Measurements from ENCODE around the gene RNF187.
A peak's percentile ranks its signal among the peaks of the same experiment; 100 is the strongest.

RNF187 gene

DNA sequence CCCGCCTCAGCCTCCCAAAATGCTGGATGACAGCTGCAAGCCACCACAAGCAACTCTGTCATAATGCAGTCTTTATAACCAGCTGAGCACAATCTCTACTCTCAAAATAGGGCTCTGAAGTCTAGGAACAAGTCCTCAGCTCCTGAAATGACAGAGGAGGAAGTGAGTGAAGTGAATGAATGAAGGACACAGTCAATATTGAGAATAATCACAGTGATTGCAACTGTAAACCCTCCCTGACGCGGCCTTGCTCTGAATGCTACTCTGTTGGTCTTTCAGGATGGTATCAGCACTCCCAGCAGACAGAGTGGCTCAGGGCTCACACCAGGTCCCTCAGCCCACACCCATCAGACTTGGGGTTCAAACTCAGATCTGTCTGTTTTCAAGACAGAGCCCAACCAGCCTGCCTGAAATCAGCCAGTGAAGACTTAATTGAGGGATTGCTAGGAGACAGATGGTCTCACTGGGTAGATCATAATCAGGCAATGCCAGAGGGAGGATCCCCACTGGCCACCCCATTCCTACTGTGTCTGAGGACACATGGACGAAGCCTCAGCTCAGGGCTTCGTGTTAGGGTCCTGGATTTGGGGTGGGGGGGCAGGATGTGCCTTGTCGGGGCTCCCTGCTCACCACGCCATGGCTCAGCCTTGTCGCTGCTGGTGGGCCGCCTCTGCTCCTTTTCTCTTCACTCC lies 20.9 kb downstream of the RNF187 start:
- intact Hi-C loops (cut with DNase I) = no loop called here
- DNase-seq = no peak

GRCh38 chr1:228508840-228509415 lies 21.7 kb downstream of the RNF187 start:
- no peak for DNase-seq
- intact Hi-C loops (cut with DNase I) = no loop called here

GRCh38 chr1:228510101-228510802 lies 23.1 kb downstream of the RNF187 start:
- intact Hi-C loops (cut with DNase I) = no loop called here
- DNase-seq = peak in 1 of 10 donors; percentile 21

DNA sequence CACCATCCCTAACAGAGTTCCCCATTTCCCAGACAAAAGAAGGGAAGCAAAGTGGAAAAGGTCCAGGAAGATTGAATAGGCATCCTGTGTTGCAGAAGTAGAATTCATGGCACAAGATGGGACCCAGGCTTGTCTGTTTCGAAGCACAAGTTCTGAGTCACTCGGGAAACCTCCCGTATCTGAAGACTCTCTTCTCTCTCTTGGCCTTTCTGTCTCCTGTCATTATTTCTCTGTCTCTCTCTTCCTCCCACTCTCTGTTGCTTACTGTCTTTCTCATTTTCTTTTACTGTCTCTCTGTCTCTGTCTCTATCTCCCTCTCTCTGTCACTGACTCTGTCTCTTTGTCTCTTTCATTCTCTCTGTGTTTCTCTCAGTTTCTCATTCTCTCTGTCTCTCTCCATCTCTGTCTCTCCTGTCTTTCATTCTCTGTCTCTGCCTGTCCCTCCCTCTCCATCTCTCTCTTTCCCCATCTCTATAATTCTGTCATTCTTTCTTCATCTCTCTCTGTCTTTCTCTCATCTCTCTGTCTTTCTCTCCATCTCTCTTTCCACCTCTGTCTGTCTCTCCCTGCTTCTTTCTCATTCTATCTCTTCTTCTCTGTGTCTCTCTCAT lies 23.7 kb downstream of the RNF187 start:
- no peak for DNase-seq
- intact Hi-C loops (cut with DNase I) = no loop called here

- peak in 1 of 10 donors; percentile 44 for DNase-seq
- intact Hi-C loops (cut with DNase I) = no loop called here
These were observed 24.6 kb downstream of the RNF187 start for GRCh38 chr1:228511546-228512445.

- intact Hi-C loops (cut with DNase I) = no loop called here
- DNase-seq = no peak
These were observed 25.6 kb downstream of the RNF187 start for GRCh38 chr1:228512781-228513198.

DNA sequence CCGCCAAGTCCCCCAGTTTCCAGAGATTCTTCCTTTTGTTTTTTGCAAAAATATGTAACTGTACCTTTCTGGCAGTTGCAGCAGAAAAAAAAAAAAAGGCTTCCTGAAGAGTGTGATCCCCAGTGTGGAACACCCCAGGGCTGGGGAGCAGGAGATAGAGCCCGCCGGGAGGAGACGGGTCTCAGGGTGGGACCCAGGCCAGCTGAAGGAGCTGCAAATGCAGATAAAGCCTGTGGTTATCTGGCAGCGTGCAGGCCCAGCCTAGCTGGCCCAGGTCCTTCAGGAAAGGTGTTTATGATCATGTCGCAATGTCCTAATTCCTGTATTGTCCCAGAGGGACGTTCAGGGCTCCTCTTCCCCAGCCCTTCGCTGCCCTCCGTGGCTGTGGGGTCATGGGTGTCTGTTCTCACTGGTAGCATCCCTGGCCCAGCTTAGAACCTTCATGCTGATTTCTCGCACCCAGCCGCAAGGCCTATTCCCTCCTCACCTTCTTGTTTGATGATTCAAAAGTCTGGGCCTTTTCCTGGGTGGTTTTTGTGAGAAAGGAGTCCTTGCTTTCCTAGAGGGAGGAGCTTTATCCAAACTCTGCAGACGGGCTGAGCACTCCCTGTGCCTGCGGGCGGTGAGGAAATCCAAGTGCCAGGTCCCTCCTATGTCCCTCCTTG lies 26.2 kb downstream of the RNF187 start:
- intact Hi-C loops (cut with DNase I) = no loop called here
- DNase-seq = no peak

GRCh38 chr1:228514421-228514820 lies 27.2 kb downstream of the RNF187 start:
- intact Hi-C loops (cut with DNase I) = no loop called here
- DNase-seq = no peak

GRCh38 chr1:228515200-228515834 lies 28.1 kb downstream of the RNF187 start:
- intact Hi-C loops (cut with DNase I) = no loop called here
- DNase-seq = peak in 1 of 10 donors; percentile 22

- DNase-seq = no peak
- intact Hi-C loops (cut with DNase I) = no loop called here
These were observed 30.5 kb downstream of the RNF187 start for GRCh38 chr1:228517655-228518054.

- intact Hi-C loops (cut with DNase I) = no loop called here
- no peak for DNase-seq
These were observed 40.4 kb downstream of the RNF187 start for GRCh38 chr1:228527596-228527995.

- intact Hi-C loops (cut with DNase I) = no loop called here
- no peak for DNase-seq
These were observed 41.4 kb downstream of the RNF187 start for GRCh38 chr1:228528612-228529011.

GRCh38 chr1:228530086-228530758 lies 43.0 kb downstream of the RNF187 start:
- intact Hi-C loops (cut with DNase I) = no loop called here
- DNase-seq = no peak

GRCh38 chr1:228530951-228531731 lies 44.0 kb downstream of the RNF187 start:
- no peak for DNase-seq
- intact Hi-C loops (cut with DNase I) = no loop called here

DNA sequence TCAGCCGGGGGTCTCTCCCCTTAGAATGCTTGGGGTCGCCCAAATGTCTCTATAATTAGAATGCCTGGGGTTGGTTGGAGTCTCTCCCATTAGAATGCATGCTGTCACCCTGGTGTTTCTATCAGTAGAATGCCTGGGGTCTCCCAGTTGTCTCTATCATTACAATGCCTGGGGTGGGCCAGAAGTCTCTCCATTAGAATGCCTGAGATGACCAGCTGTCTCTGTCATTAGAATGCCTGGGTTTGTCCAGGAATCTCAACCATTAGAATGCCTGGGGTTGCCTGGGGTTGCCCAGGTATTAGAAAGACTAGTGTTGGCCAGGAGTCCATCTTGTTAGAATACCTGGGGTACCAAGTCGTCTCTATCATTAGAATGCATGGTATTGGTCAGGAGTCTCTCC lies 51.6 kb downstream of the RNF187 start:
- DNase-seq = no peak
- intact Hi-C loops (cut with DNase I) = no loop called here

GRCh38 chr1:228540161-228540917 lies 53.2 kb downstream of the RNF187 start:
- intact Hi-C loops (cut with DNase I) = no loop called here
- DNase-seq = no peak

GRCh38 chr1:228541725-228542124 lies 54.5 kb downstream of the RNF187 start:
- intact Hi-C loops (cut with DNase I) = no loop called here
- DNase-seq = no peak
